ENCODE data around the gene PCGF2. TPM values are rescaled to one million over a fixed set of nuclear protein-coding genes. Genes with fewer than 3 reads are reported as not detected.

Gene PCGF2
- total and polyA plus RNA-seq, 3 donors from 2014 or later: 8.1 to 21.2 (median 20.9) TPM

DNA sequence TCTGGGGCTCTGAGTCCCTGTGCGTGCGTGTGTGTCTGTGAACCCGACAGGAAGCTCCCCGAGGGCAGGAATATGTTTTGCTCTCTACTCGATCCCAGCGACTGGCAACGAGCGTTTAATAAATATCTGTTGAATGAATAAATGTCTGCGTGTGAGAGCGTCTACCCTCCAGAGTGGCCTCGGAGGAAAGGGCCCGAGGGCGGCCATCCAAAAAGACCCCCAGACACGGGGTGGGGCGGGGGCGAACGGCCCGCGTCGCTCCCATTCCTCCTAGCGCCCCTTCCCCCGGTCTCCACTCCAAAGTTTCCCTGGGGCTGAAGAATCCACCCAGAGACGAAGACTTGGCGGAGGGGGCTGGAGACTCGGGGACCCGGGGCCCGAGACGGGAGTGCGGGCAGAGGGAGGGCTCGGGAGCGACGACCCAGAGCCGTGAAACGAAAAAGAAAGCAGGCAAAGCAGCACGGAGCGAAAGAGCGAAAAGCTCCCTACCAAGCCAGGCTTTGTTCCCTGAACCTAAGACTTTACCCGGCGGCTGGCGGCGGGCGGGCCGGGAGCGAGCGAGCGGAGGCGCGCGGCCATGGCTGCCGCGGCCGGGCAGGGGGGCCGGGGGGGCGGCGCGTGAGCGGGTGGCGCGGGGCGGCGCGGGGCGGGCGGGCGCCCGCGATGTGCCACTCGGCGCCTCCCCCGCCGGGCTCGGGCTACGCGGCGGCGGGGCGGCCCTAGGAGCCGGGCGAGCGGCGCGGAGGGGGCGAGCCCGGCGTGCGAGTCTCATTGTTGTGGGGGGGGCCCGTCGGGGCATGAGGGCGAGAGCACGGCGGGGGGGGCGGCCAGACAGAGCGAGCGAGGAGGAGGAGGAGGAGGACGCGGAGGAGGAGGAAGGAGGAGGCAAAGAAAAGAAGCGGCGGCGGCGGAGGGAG lies 43.3 kb downstream of the PCGF2 start, which contains the start of gene MLLT6:
MLLT6 (plus strand) TSS at position 668 of the 917 bp plus-strand sequence. CDS start 360 bp downstream, outside the sequence.
- no peaks in the 10 kb centered on the region for H3K36me3 ChIP-seq (ENCODE audit: low read depth, missing control alignments)
- DNase-seq: peak; percentile 88
- peaks cover 31% of the 10 kb centered on the region for H3K4me1 ChIP-seq
- TF ChIP-seq, protein P1, sequence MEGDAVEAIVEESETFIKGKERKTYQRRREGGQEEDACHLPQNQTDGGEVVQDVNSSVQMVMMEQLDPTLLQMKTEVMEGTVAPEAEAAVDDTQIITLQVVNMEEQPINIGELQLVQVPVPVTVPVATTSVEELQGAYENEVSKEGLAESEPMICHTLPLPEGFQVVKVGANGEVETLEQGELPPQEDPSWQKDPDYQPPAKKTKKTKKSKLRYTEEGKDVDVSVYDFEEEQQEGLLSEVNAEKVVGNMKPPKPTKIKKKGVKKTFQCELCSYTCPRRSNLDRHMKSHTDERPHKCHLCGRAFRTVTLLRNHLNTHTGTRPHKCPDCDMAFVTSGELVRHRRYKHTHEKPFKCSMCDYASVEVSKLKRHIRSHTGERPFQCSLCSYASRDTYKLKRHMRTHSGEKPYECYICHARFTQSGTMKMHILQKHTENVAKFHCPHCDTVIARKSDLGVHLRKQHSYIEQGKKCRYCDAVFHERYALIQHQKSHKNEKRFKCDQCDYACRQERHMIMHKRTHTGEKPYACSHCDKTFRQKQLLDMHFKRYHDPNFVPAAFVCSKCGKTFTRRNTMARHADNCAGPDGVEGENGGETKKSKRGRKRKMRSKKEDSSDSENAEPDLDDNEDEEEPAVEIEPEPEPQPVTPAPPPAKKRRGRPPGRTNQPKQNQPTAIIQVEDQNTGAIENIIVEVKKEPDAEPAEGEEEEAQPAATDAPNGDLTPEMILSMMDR (IDR thresholded peaks at IDR 0.05): no peak
- no peak for TF ChIP-seq POLR2A (IDR thresholded peaks at IDR 0.05)
- H3K27me3 ChIP-seq: no peaks in the 10 kb centered on the region
- peak within 1 kb of the TSS; percentile 72 to 91 for H3K4me3 ChIP-seq
- 1% methylated on average over 29 to 68 of the region's 100 CpGs for WGBS, 2 donors
- peak within 1 kb of the TSS; percentile 88 to 98 for H3K27ac ChIP-seq
- H3K9me3 ChIP-seq: no peaks in the 10 kb centered on the region
- intact Hi-C loops (cut with DNase I; ENCODE audit: low total_unique reads): no loop called here

DNA sequence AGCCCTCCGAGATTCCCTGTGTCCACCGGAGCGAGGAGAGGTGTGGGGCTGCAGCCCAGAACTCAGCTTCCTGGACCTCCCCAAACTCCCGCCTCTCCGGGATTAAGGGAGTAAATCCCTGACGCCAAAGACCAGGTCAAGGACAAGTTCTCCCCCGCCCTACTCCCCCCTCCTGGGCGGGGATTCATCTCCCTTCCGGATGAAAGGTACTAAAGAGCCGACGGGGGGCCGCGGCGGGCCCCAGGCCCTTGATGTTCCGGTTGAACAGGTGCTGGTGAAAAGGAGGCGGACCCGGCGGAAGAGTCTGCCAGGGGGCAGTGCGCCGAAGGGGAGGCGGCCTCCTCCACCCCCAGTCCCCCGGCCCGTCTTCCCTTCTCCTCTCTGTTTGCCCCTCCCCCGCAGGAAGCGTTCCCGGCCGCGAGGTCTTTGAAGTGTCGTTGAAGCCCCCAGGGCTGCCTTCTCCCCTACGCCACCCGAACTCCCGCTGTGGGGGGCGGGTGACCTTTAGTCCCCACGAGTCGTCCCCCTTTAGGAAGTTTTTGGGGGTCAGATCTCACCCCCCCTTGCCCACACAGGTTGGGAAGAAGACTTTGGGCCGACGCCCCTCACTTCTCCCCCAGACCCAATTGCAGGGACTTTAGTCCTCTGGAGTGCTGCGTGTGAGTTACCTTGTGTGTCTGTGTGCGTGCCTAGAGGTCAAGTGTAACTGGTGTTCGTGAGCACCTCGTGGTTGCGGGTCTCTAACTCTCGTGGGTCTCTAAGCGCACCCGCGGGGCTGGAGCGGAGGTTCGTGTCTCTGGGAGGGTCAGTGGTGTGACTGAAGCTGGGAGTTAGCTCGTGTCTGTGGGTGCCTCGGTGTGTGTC lies 44.2 kb downstream of the PCGF2 start:
- TF ChIP-seq POLR2A (IDR thresholded peaks at IDR 0.05): no peak
- TF ChIP-seq, protein P1 (IDR thresholded peaks at IDR 0.05): no peak
- Histone ChIP-seq H3K4me1 (peaks cover 36% of the 10 kb centered on the region), H3K27ac (peak overlapping the region; percentile 81 to 98), H3K9me3 (no peaks in the 10 kb centered on the region), H3K4me3 (peak overlapping the region; percentile 72 to 91), H3K36me3 (ENCODE audit: low read depth, missing control alignments) (no peaks in the 10 kb centered on the region), H3K27me3 (no peaks in the 10 kb centered on the region)
- DNase-seq: peak; percentile 89
- WGBS, 2 donors: 1 to 2% methylated on average over 33 to 50 of the region's 50 CpGs
- intact Hi-C loops (cut with DNase I; ENCODE audit: low total_unique reads): no loop called here

DNA sequence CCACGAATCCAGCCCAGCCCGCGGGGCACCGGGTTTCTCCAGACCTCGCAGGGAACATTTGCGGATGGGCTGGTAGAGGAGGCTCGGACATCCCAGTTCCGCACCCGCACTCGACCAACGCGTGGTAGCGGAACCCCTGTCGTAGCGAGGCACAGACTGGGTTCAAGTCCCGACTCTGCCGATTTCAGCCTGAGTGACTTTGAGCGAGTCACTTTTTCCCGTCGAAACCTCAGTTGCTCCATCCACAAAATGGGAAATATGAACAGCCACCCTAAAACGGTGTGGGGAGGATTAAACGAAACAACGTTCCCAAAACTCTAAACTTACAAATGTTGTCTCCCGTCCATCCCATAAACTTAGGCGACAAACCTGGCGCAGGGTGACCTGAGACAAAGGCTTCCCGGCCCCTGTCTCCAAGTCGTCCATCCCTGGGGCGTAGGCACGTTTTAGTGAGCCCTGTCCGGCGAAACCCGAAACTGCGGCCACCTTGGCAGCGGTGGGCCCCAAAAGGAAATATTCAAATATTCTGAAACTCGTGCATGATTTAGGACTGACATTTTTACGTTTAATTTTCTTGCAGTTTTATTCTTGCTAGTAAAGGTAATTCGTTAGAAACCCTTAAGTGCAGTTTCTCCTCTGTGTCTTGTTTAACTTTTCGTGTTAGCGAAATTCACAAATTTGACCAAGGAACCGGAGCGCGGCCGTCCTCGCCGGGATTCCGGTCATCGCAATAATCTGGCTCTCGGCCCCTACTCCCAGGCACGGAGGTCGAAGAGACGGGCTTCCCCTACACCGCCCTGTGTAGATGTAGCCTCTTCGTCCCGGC lies 45.0 kb downstream of the PCGF2 start:
- H3K27ac ChIP-seq: peak overlapping the region; percentile 81 to 98
- no peaks in the 10 kb centered on the region for H3K27me3 ChIP-seq
- H3K9me3 ChIP-seq: no peaks in the 10 kb centered on the region
- H3K36me3 ChIP-seq (ENCODE audit: low read depth, missing control alignments): no peaks in the 10 kb centered on the region
- H3K4me1 ChIP-seq: peaks cover 36% of the 10 kb centered on the region
- peak overlapping the region; percentile 72 to 91 for H3K4me3 ChIP-seq
- intact Hi-C loops (cut with DNase I; ENCODE audit: low total_unique reads): no loop called here
- DNase-seq: peak; percentile 40
- TF ChIP-seq, protein P1 (IDR thresholded peaks at IDR 0.05): no peak
- no peak for TF ChIP-seq POLR2A (IDR thresholded peaks at IDR 0.05)
- WGBS, 2 donors: 2% methylated on average over 29 to 55 of the region's 55 CpGs

DNA sequence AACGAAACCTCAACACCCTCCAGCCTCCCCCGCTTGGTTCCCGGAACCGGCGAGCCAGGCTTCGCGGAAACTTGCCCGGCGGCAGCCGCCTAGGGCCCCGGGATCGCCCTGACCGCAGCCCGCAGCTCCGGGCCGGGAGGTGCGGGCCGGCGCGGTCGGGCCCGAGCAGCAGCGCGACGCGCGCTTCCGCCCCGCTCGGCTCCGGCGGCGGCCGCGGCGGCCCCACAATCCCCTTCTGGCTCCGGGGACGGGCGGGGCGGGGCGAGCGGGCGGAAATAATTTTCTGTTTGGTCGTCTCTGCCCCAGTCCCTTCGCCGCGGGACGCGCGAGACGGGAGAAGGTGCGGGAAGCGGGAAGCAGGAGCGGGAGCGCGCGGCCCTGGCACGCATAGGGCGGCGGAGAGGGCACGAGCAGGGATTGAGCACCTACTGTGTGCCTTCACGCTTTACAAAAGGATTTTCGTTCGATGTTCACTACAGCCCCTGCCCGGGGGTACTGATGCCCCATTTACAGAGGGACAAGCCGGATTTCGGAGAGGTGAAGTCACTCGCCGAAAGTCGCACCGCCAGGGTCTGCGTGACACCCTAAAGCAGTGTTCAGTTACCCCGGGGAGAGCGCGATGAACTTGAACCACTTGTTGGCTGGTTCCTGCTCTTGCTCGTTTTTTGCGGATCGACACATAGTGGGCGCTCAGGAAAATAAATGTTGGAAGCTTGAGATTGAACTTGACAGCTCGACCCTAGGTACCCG lies 45.8 kb downstream of the PCGF2 start:
- H3K27me3 ChIP-seq: no peaks in the 10 kb centered on the region
- intact Hi-C loops (cut with DNase I; ENCODE audit: low total_unique reads): no loop called here
- peak overlapping the region; percentile 72 to 91 for H3K4me3 ChIP-seq
- H3K27ac ChIP-seq: peak overlapping the region; percentile 81 to 98
- WGBS, 2 donors: 1% methylated on average over 27 to 68 of the region's 81 CpGs
- TF ChIP-seq, protein P1 (IDR thresholded peaks at IDR 0.05): no peak
- peak; percentile 20 for TF ChIP-seq POLR2A (IDR thresholded peaks at IDR 0.05)
- H3K4me1 ChIP-seq: peaks cover 31% of the 10 kb centered on the region
- no peaks in the 10 kb centered on the region for H3K9me3 ChIP-seq
- H3K36me3 ChIP-seq (ENCODE audit: low read depth, missing control alignments): no peaks in the 10 kb centered on the region
- peak; percentile 87 for DNase-seq
